DOHH2 (cell line): ENCODE results near the gene KMT2C.

ENCODE experiments used
- H3F3A ChIP-seq: fragments of 200-600 bp; sonication (generic), shearing (Covaris generic); 2 replicates; pipeline ENCODE4 v1.6.0; 2016; ENCODE audit warnings: antibody characterized with exemption, mild to moderate bottlenecking; ENCODE audit not compliant: control insufficient read depth, insufficient read depth
- H3K27ac ChIP-seq: fragments of 200-600 bp; sonication (generic); 2 replicates; pipeline ENCODE4 v1.5.1; 2014; ENCODE audit warnings: low read depth, mild to moderate bottlenecking, low read length, moderate library complexity
- H3K27me3 ChIP-seq: fragments of 200-600 bp; sonication (generic); 2 replicates; pipeline ENCODE4 v1.6.1; 2014; ENCODE audit warnings: mild to moderate bottlenecking, low read length, mixed read lengths; ENCODE audit not compliant: control insufficient read depth
- H3K36me3 ChIP-seq: fragments of 200-600 bp; sonication (generic); 2 replicates; pipeline ENCODE4 v1.6.1; 2014; ENCODE audit warnings: mild to moderate bottlenecking, low read length, moderate library complexity, mixed read lengths; ENCODE audit not compliant: control insufficient read depth
- H3K4me1 ChIP-seq: fragments of 200-600 bp; sonication (generic); 2 replicates; pipeline ENCODE4 v1.6.1; 2014; ENCODE audit warnings: mild to moderate bottlenecking, low read length, mixed read lengths; ENCODE audit not compliant: control insufficient read depth
- H3K4me2 ChIP-seq: fragments of 200-600 bp; sonication (generic); 2 replicates; pipeline ENCODE4 v1.6.0; 2014; ENCODE audit warnings: mild to moderate bottlenecking, low read length, moderate library complexity
- H3K4me3 ChIP-seq: fragments of 200-600 bp; sonication (generic); 2 replicates; pipeline ENCODE4 v1.5.1; 2014; ENCODE audit warnings: mild to moderate bottlenecking, low read length, mixed read lengths
- H3K79me2 ChIP-seq: fragments of 200-600 bp; sonication (generic); 2 replicates; pipeline ENCODE4 v1.6.1; 2014; ENCODE audit warnings: mild to moderate bottlenecking, low read length, mixed read lengths; ENCODE audit not compliant: control insufficient read depth
- H3K9me2 ChIP-seq: fragments of 200-600 bp; sonication (generic); replicated peaks from 2 replicates; pipeline ENCODE4 v1.6.1; 2014; ENCODE audit warnings: mild to moderate bottlenecking, low read length, mixed read lengths; ENCODE audit not compliant: control insufficient read depth
- H3K9me3 ChIP-seq: fragments of 200-600 bp; sonication (generic); 2 replicates; pipeline ENCODE4 v1.6.1; 2014; ENCODE audit warnings: antibody characterized with exemption, low read length, mixed read lengths; ENCODE audit not compliant: control insufficient read depth, insufficient read depth
- H4K20me1 ChIP-seq: fragments of 200-600 bp; sonication (generic); 2 replicates; pipeline ENCODE4 v1.6.0; 2014; ENCODE audit warnings: low read depth, mild to moderate bottlenecking, antibody characterized with exemption, low read length, moderate library complexity; ENCODE audit not compliant: control insufficient read depth, insufficient read depth
- EZH2phosphoT487 ChIP-seq: fragments of 200-600 bp; sonication (generic); IDR thresholded peaks from 2 replicates; pipeline ENCODE4 v1.6.1; 2017; ENCODE audit warnings: borderline replicate concordance, mild to moderate bottlenecking, antibody characterized with exemption, low read length, moderate library complexity, mixed read lengths
- TF ChIP-seq, protein P1 (sequence below): fragments of 200-600 bp; sonication (generic); IDR thresholded peaks from one replicate; pipeline ENCODE4 v1.5.1; 2014; ENCODE audit warnings: antibody characterized with exemption, mild to moderate bottlenecking, low read depth, low read length; ENCODE audit not compliant: poor library complexity, severe bottlenecking

Gene KMT2C

DNA sequence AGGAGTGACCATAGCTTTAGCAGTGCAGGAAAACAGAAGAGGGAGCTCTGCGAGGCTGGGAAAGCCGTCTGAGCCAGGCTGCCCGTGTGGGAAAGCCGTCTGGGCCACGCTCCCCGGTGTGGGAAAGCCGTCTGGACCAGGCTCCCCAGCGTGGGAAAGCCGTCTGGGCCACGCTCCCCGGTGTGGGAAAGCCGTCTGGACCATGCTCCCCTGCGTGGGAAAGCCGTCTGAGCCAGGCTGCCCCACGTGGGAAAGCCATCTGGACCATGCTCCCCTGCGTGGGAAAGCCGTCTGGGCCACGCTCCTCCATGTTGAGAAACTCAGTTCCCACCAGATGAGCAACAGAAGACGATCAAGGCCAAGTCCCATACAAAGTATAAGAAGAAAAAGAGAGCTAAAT is 308.6 kb downstream of the KMT2C start:
- no peak for TF ChIP-seq EZH2phosphoT487
- TF ChIP-seq, protein P1, sequence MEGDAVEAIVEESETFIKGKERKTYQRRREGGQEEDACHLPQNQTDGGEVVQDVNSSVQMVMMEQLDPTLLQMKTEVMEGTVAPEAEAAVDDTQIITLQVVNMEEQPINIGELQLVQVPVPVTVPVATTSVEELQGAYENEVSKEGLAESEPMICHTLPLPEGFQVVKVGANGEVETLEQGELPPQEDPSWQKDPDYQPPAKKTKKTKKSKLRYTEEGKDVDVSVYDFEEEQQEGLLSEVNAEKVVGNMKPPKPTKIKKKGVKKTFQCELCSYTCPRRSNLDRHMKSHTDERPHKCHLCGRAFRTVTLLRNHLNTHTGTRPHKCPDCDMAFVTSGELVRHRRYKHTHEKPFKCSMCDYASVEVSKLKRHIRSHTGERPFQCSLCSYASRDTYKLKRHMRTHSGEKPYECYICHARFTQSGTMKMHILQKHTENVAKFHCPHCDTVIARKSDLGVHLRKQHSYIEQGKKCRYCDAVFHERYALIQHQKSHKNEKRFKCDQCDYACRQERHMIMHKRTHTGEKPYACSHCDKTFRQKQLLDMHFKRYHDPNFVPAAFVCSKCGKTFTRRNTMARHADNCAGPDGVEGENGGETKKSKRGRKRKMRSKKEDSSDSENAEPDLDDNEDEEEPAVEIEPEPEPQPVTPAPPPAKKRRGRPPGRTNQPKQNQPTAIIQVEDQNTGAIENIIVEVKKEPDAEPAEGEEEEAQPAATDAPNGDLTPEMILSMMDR: no peak
- H3F3A ChIP-seq: no peaks in the 10 kb centered on the region
- H3K36me3 ChIP-seq: peaks cover 78% of the 10 kb centered on the region
- H4K20me1 ChIP-seq: no peaks in the 10 kb centered on the region
- H3K9me2 ChIP-seq: no peaks in the 10 kb centered on the region
- H3K27me3 ChIP-seq: no peaks in the 10 kb centered on the region
- no peaks in the 10 kb centered on the region for H3K79me2 ChIP-seq
- no peak overlapping the region for H3K4me2 ChIP-seq
- peaks cover 3% of the 10 kb centered on the region; the same call in 1 of the 2 replicates for H3K9me3 ChIP-seq
- no peak overlapping the region for H3K4me3 ChIP-seq
- H3K27ac ChIP-seq: no peak overlapping the region
- H3K4me1 ChIP-seq: no peaks in the 10 kb centered on the region

DNA sequence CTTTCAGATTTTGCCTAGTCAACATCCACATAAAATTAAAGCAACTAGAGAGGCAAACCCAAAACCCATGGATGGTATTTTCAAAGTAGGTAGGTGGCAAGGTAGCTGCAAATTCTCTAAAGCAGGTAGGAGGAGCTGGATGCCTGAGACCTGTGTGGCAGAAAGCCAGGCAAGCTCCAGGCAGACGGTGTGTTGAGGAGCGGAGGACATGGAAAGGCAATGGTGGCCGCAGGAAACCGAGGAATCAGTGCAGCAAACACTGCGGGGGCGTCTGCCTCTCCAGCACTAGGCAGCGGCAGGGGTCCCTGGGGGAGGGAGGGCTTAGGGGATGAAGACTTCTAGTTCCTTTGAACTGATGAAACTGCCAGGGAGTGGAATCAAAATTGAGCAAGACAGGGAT is 309.1 kb downstream of the KMT2C start:
- H3K27me3 ChIP-seq: no peaks in the 10 kb centered on the region
- no peak overlapping the region for H3K4me2 ChIP-seq
- H3F3A ChIP-seq: no peaks in the 10 kb centered on the region
- H3K36me3 ChIP-seq: peaks cover 79% of the 10 kb centered on the region
- H3K4me1 ChIP-seq: no peaks in the 10 kb centered on the region
- TF ChIP-seq, protein P1: no peak
- TF ChIP-seq EZH2phosphoT487: no peak
- H3K9me2 ChIP-seq: no peaks in the 10 kb centered on the region
- no peaks in the 10 kb centered on the region for H3K79me2 ChIP-seq
- peaks cover 3% of the 10 kb centered on the region; the same call in 1 of the 2 replicates for H3K9me3 ChIP-seq
- H3K27ac ChIP-seq: no peak overlapping the region
- H4K20me1 ChIP-seq: no peaks in the 10 kb centered on the region
- H3K4me3 ChIP-seq: no peak overlapping the region

DNA sequence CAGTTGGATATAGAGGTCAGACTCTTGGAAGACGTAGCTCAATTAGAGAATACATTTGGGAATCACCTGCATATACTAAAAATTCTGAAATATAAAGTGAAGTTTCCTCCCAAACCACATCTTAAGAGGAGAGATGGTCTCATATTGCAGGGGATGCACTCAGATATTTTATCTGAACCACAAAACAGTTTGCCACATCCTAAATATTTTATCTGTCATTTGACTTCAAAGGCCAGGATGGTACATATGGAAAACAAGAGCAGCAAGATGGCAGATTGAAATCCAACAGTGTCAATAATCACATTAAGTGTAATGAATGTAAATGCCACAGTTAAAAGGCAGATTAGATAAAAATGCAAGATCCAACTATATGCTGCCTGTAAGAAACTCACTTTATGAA is 313.3 kb downstream of the KMT2C start:
- H3K79me2 ChIP-seq: no peaks in the 10 kb centered on the region
- no peaks in the 10 kb centered on the region for H3K27me3 ChIP-seq
- H3K4me2 ChIP-seq: no peak overlapping the region
- no peaks in the 10 kb centered on the region for H4K20me1 ChIP-seq
- H3F3A ChIP-seq: no peaks in the 10 kb centered on the region
- H3K4me3 ChIP-seq: no peak overlapping the region
- H3K27ac ChIP-seq: no peak overlapping the region
- peaks cover 87% of the 10 kb centered on the region for H3K36me3 ChIP-seq
- no peaks in the 10 kb centered on the region for H3K9me2 ChIP-seq
- no peaks in the 10 kb centered on the region for H3K4me1 ChIP-seq
- TF ChIP-seq, protein P1: no peak
- no peak for TF ChIP-seq EZH2phosphoT487
- H3K9me3 ChIP-seq: peaks cover 3% of the 10 kb centered on the region; the same call in 1 of the 2 replicates

DNA sequence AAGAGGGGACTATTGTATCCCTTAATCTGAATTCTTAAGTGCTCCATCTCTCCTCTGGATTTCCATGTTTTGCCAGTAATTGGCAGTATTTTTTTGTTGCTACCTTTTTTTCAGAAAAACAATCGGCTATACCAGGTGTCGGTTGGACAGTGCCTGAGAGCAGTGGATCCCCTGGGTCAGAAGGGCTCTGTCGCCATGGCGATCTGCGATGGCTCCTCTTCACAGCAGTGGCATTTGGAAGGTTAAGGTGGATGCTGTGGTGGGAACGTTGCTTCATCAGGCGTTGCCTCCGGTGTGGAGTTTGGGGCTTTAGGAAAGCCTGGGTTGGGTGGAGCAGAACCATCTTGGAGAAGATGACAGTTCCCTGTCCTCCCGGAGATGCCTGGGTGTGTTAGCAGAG is 314.4 kb downstream of the KMT2C start:
- Histone ChIP-seq H3K79me2 (no peaks in the 10 kb centered on the region), H3K27ac (no peak overlapping the region), H3K36me3 (peaks cover 77% of the 10 kb centered on the region), H3K4me1 (no peaks in the 10 kb centered on the region), H3K9me2 (no peaks in the 10 kb centered on the region), H3K4me2 (no peak overlapping the region), H3F3A (no peaks in the 10 kb centered on the region), H3K9me3 (peaks cover 3% of the 10 kb centered on the region; the same call in 1 of the 2 replicates), H3K27me3 (no peaks in the 10 kb centered on the region), H4K20me1 (no peaks in the 10 kb centered on the region), H3K4me3 (no peak overlapping the region)
- TF ChIP-seq EZH2phosphoT487: no peak
- TF ChIP-seq, protein P1: no peak
